PC-9 (cell line): Measurements from ENCODE around the gene ATP6V0D1.

Experiments used
- CTCF ChIP-seq: fragments of 200-600 bp; sonication (generic); conservative IDR thresholded peaks from 2 replicates; pipeline ENCODE4 v1.6.1; 2017; ENCODE audit warnings: mixed run types, antibody characterized with exemption, mild to moderate bottlenecking, moderate library complexity
- EZH2 ChIP-seq: fragments of 200-600 bp; sonication (generic); IDR thresholded peaks from 2 replicates; pipeline ENCODE4 v1.8.0; 2017; ENCODE audit warnings: antibody characterized with exemption, low read depth

DNA sequence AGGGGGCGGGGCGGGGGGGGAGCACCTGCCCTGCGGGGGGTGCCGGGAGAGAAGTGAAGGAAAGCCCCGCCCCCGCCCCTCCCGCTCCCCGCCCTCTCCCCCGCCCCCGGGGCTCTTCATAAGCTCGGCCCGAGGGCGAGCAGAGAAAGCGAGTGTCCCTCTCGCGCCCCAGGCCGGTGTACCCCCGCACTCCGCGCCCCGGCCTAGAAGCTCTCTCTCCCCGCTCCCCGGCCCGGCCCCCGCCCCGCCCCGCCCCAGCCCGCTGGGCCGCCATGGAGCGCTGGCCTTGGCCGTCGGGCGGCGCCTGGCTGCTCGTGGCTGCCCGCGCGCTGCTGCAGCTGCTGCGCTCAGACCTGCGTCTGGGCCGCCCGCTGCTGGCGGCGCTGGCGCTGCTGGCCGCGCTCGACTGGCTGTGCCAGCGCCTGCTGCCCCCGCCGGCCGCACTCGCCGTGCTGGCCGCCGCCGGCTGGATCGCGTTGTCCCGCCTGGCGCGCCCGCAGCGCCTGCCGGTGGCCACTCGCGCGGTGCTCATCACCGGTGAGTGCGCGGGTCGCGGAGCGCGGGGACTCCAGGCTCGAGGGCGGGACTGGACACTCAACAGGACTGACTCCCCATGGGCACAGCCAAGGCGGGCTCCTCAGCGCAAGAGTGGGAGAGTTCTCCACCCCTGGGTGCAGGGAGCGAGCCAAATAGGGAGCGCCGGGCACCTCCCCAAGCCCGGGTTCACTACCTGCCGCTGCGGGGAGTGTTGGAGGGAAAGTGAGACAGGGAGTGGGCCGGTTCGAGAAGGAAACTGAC is 49.8 kb downstream of the ATP6V0D1 start, which contains the start of gene HSD11B2:
- TF ChIP-seq CTCF, result no peak
- TF ChIP-seq EZH2, result no peak
